Mesenteric fat pad (tissue), 1 donor: Measurements from ENCODE around the gene GAREM1. TPM values are rescaled to one million over a fixed set of nuclear protein-coding genes. Genes with fewer than 3 reads are reported as not detected.
"Not testable (repeated sequence)": the region's sequence is repeated elsewhere in the genome, so short reads cannot be mapped to it uniquely, and the experiment has no call there.

Source experiments
- DNase-seq: peaks from one replicate; pipeline ENCODE4 v3.0.0-alpha.2; 2020; ENCODE audit warnings: low spot score
- total RNA-seq: library from RNA; stranded (reverse); fragmentation: NEBNext Ultra II Directional; extraction: Animal tissue kit (Norgen Biotek cat#: 25700); gene quantifications from one replicate; pipeline ENCODE4 v1.2.1, GENCODE V29; 2021
- donor health status: DM: yes; HTN: yes; CAD: no.

Gene GAREM1
- total RNA-seq, 1 donor from 2014 or later, result 21.2 TPM

DNA sequence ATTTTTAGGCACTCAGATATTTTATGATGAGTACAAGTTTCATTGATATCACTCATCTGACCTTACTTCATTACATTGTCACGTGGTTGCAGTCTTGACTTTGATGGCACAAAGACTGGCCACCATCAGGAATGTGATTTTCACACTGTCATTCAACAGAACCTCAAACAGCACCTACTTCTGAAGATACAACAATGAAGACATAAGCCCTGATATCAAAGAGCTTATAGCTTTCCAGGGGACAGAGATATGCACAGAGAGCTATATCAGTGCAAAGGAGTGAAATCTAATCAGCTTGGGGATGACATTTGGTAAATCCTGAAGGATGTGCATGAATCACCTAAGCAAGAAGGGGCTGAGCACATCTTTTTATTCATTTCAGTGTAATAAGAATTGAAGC lies 208.6 kb downstream of the GAREM1 start:
- DNase-seq, result no peak

DNA sequence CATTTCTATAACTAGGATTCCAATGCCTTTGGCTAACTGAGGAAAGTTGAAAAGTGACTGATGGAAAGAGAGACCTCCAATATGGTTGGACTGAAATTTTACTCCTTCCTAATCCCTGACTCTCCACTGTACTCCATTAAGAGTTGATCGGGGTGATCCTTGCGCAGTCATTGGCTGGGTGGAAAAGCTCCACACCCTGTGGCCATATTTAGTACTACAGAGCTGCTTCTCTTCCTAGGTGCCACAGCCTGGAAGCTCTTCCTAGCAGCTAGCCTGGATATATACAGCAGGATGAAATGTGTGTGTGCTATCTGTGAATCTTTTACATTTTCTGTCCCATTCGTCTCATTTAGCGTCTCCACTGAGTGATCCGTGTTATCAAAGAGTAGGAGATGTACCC lies 209.7 kb downstream of the GAREM1 start:
- no peak for DNase-seq

DNA sequence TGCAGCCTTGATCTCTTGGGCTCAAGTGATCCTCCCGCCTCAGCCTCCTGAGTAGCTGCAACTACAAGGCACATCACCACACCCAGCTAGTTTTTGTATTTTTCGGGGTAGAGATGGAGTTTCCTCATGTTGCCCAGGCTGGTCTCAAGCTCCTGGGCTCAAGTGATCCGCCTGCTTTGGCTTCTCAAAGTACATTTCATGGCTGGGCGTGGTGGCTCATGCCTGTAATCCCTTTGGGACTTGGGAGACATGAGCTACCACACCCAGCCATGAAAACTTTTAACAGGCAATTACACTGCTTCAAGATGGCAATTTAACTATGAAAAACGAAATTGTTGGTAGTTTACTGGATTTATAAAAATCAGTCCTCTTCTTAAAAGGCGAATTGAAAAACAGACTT lies 211.1 kb downstream of the GAREM1 start:
- DNase-seq, result no peak

DNA sequence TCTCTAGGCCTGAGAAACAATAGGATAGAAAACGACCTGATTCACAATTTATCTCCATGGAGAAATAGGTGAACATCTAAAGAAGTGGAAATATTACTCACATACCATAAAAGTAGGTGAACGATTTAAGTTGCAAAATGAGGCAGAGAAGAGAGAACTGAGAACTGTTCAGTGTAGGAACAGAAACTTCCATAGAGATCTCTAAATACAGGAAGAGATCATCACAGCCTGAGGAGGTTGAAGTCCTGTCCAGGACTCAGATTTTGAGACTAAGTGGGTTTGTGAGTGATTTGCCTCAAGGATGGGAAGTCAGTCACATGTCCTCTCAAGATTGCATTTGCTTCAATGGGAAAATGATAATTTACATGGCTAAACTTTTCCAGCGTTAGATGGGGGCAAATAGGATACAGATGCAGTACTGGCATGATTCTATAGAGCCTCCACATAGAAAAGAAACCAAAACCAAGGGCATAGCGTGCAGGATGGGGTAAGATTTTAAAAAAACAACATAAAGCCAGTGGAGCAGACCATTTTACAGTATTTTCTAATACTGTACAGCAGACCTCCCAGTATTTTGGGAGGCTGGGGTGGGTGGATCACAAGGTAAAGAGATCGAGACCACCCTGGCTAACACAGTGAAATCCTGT lies 212.0 kb downstream of the GAREM1 start:
- DNase-seq, result no peak

DNA sequence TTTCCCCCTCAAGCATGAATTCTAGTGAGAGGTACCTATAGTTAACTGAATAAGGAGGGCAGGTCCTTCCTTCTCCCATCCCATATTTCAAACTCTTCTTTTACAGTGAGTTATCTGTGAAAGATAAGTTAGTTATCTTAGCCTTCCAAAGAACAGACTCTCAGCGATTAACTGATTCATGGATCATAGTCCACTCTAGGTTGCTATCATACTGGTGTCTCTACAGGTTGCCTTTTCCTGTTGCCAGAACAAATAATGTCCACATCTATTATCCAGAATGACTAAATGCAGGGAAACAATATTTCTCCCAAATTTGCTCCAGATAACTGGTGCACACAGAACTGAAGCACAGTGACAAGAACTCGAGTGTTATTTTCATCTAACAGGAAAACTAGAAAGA lies 212.5 kb downstream of the GAREM1 start:
- DNase-seq, result no peak

DNA sequence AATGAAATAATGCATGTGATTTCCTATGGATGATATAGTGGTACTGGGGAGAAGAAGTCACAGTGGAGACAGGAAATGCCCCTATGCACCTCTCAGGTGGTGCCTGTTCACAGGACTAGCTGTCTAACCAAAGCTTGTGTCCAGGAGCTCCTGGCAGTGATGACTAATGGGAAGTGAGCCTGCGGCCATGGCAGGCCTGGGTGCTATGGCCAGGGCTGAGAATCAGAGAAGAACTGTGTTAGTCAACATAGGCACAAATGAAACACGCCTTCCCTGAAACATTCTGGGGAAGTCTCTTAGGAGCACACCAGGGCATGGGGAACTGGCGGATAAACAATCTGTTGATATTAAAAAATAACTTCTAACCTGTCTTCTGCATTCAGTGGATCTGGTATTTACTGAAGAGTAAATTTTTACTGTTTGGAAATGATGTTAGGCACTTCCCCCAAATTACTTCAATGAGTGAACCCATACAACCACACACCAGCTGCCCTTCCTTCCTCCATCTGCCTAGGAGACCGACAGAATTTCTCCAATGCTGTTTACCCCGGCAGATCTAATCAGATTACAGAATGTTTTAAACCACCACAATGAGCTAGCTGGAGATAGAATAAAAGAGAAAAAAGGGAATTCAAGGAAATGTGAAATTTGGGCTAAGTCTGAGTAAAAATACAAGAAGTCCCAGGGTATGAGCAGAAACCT lies 213.4 kb downstream of the GAREM1 start:
- no peak for DNase-seq

DNA sequence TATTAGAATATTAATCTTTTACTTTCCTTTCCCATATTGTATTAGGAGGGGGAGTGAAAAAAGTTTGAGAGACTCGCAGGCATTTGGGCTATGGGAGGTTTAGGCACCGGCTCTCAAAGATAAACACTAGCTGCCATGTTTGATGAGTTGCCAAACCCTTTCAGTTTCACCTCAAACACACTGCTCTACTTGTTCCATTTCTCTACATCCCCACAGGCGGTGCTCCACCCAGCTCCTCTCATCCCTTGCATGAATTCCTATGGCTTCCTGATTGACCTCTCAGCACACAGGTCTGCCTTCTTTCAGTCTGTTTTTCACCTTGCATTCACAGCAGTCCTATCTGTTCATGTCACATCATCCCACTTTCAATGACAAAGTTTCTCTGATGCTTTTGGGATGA lies 215.1 kb downstream of the GAREM1 start:
- DNase-seq, result no peak

DNA sequence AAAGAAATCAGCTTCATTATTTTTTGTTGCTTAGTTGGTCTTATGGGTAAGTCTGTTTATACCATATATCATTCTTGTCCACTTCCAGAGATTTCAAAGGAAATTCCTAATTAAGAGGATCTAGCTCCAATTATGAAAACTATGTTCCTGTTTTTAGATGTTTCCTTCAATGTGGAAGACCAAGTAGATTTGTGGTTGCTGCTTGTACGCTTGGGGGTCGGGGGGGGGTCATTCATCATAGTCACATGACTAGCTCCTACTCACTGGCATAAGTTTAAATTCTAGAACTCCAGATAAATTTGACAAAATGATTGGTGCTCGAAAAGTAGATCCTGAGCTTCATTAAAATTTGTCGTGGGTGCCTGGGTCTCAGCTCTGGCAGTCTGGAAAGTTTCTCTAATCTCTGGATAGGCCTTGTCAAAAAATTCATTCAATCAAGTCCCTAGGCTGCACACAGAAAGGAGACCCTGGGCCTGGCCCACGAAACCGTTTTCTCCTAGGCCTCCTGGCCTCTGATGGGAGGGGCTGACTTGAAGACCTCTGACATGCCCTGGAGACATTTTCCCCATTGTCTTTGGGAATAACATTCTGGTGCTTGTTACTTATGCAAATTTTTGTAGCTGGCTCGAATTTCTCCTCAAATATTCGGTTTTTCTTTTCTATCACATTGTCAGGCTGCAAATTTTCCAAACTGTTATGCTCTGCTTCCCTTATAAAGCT lies 218.4 kb downstream of the GAREM1 start:
- no peak for DNase-seq

DNA sequence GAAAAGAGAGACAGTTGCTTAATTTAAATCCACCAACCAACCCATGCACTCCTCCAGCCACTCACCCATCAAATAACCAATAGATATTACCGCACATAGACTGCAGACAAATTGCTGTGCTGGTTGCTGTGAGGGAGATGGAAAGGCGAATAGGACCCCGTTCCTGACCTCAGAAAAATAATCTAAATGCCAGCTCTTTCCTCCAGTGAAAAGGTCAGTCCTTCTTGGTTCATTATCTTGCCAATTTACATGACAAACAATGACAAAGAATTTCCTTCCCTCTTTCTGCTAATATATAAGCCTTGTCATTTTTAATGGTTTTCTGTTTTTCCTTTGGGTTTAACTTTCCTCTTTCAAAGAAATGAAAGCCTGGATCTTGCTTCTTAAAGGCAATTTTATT lies 219.2 kb downstream of the GAREM1 start:
- no peak for DNase-seq

DNA sequence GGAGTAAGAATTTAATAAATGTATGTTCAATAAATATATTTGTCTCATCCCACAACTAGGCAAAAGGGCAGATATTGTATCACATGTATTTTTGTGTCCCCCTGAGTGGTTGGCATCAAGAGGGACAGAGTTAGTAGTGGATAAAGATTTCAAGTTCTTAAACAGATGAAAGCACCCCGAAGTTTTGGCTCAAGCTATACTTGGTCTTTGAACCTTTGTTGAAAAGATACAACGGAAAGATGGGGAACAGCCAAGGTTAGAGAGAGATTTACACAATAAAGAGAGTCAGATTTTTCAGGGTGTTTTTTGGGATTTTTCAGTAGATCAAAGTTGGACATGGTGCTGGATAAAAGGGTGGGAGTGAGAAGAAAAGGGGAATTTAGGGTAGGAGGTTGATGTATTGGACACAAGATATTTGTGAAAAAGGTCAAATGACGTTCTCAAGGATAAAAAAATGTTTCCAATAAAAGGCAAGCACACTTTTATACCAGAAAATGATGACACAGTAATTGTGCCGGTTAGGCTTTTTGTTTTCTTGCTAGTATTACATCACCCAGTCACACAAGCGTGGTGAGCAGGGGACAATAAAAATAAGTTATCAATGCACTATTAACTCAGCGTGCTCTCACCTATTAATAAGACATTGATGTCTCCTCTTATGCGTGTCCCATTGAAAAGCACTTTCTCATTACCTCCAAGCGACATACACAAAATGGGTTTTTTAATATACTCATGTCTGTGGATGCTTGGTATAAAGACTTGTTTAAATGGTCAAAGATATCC lies 221.3 kb downstream of the GAREM1 start:
- no peak for DNase-seq

DNA sequence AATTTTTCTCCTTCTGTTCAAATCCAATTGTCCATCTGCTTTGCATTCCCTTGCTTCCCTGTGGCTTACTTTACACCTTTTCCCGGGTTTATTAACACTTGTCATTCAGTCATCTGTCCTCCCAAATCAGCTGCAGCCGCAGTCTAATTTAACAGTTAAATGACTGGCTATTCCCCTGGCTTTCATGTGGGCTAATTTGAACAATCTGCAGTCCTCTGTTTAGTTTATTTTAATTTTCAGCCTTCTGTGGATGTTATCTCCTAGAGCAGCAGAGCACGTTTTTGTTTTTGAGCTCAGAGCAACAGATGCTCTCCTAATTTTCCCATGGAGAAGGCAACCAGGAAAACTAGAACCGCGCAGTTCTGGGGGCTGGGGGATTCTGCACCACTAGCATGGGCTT lies 225.8 kb downstream of the GAREM1 start:
- no peak for DNase-seq

DNA sequence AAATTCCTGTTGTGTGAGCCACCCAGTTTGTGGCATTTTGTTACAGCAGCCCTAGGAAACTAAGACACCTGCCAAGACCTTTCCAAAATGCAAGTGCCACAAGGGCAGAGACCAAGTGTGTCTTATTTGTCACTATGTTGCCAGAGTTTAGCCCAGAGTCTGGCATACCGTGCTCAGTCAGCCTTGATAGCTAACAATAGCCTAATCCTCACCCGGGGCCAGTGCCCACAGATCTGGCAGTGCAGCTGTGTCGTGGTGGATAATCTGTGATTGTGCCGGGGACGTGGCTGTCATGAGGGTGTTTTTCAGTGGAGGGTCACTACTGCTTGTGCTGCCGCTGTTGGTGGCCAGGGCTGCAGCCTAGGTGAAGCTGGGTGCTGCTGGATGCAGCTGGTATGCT lies 227.3 kb downstream of the GAREM1 start:
- DNase-seq, result no peak

DNA sequence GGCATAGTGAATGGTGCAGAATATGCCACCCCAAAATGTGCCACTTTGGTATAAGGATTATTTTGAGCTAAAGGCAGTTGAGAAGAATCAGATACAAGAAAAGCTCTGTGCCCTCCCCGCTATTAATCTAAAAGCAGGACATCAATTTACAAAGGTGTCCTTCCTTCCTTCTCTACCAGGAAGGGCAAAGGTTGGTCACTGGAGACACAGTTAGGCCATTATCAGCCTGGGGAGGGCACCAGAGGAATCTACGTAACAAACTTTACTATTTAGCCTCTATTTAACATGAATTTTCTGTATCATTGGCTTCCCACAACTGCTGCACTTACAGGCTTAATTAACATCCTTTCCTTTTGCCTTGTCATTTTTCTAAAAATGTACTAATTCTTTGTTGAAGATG lies 228.3 kb downstream of the GAREM1 start:
- no peak for DNase-seq

DNA sequence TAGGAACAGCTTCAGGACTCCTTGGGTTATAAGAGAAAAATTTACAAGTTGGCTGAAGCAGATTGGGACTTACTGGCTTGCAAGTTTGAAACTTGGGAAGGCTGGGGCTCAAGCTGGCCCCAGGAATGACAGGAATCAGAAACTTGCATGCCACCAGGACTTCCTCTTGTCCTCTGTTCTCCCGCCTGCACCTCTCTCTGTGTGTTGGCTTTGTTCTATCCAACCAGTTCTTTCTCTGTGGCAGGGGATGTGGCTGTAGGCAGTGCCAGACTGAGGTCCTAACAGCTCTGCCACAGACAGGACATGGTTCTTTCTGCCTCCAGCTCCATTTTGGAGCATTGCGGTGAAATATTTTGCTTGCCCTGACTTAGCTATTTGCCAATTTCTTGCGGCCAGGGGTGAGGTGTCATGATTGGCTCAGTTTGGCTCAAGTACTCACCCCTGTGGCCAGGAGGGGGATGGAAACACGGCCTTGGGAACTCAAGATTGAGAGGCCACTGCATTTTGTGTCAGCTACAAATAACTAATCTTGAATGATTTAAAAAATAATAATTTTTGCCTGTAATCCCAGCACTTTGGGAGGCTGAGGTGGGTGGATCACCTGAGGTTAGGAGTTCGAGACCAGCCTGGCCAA lies 231.9 kb downstream of the GAREM1 start:
- DNase-seq, result no peak

DNA sequence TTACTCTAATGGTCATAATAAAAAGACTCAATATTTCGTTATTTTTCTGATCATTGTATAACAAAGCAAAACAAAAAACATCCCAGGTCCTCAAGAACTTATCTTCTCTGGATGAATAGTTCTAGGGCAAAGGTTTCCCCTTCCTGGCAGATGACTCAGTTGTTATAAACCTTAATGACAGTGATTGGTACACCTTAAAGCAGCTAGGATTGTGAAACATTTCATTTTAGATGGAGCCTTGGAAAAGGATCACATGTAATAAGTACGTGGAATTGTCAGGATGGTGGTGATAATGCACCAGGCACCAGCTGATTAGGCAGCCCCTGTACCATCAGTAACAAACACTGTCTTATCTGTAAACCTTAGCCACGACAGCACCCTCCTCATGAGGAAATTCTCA lies 233.6 kb downstream of the GAREM1 start:
- no peak for DNase-seq

DNA sequence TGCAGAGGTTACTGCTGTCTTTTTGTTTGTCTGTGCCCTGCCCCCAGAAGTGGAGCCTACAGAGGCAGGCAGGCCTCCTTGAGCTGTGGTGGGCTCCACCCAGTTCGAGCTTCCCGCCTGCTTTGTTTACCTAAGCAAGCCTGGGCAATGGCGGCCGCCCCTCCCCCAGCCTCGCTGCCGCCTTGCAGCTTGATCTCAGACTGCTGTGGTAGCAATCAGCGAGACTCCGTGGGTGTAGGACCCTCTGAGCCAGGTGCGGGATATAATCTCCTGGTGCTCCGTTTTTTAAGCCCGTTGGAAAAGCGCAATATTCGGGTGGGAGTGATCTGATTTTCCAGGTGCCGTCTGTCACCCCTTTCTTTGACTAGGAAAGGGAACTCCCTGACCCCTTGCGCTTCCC lies 237.3 kb downstream of the GAREM1 start:
- not testable (repeated sequence) for DNase-seq

DNA sequence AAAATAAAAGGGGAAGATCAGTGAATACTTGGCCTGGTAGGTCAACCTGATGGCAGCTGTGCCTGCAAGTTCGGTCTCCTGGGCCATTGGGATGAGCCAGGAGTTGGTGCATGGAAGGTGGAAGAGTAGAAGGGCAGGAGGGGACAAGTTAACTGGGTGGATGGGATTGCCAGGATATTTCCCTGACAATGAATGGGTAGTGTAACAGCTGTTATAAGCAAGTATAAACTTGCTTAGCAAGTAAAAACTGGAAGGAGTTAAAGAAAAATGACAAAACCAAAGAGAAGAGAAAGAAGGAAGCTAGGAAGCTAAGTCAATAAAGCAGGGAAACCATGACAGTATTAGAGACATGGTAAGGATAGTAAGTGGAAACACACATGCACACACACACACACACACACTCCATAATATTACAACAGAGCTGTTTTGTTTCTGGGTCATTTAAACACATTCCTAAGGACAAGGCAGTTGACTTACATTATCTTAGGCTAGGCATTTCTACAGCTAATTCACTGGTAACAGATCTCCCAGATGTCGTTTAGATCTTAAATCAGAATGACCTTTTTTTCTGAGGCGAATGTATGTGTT lies 251.2 kb downstream of the GAREM1 start:
- no peak for DNase-seq

DNA sequence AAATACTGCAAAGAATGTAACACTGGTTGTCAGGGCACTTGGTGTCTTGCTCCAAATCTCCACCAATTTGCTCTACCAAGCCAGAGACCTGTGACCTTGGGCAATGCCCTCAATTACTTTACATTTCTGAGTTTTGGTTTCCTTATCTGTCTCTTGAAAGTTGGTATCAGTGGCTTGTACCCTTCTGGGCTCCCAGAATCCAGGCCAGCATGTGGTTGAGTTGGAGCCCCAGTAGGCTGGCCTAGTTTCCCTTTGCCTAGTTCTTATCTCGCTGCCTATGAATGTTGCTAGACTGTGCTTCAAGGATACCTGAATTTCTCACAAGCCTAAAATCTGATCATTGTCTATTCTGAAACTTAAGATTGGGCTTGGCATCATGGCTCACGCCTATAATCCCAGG lies 254.3 kb downstream of the GAREM1 start:
- DNase-seq, result no peak

DNA sequence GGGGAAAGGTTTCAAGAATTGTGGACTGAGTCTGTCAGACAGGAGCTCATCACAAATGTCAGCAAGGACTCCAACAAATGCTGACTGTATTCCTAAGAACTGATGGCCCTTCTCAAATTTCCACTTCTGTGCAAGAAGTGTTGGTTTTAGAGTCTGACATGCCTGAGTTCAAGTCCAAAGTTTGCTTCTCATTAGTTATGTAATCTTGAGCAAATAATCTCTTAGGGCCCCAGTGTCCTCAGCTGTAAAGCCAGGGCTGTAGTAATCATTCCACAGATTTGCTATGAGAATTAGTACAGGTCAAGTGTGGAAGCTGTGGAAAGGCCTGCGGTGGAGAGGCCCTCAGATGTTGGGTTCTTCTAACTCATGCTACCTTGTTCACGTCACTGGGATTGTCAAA lies 257.0 kb downstream of the GAREM1 start:
- DNase-seq, result no peak
